K562 (cell line): ENCODE data around the gene MXI1. TPM values are rescaled to one million over a fixed set of nuclear protein-coding genes. Genes with fewer than 3 reads are reported as not detected.

Source experiments
- ATAC-seq: fragments of 200-7000 bp; cut with Tn5 transposase; 3 replicates; pipeline ENCODE4 v1.9.1; 2020; ENCODE audit warnings: moderate library complexity
- BruUV-seq: library from RNA; stranded (reverse); fragments of 400-500 nt; replicated peaks from 2 replicates; lab custom pipeline; 2021; lab: Mats Ljungman, UMichigan
- CTCF ChIA-PET: fragments of 300-600 bp; formaldehyde crosslinking; extraction: SDS; loops from one replicate; lab custom pipeline; 2021; ENCODE audit warnings: low intra/inter-chr PET ratio; lab: Yijun Ruan, JAX
- POLR2A ChIA-PET: fragments of 300-600, 350-650 bp; sonication (Branson Sonifier 250); formaldehyde crosslinking; extraction: SDS; loops from one replicate; lab custom pipeline; 2021; ENCODE audit warnings: antibody characterized with exemption, inconsistent platforms; lab: Yijun Ruan, JAX
- DNase-seq, 4 experiments: peaks; one replicate each; pipeline versions ENCODE4 v3.0.0 to v3.0.0-alpha.2; 2011 to 2018; ENCODE audit warnings: low spot score in 3 of 4, mixed read lengths in 3 of 4; ENCODE audit errors: extremely low read depth in 1 of 4
- FAIRE-seq: peaks from 2 replicates; lab custom pipeline; 2011; peaks lifted over from hg19 to GRCh38; lab: Jason Lieb, UNC
- H2AFZ ChIP-seq: 2 replicates; pipeline ENCODE4 v1.6.0; 2011; ENCODE audit warnings: low read depth, low read length, control low read depth, inconsistent platforms
- H3K27ac ChIP-seq: fragments of 200-600 bp; 3 replicates; pipeline ENCODE4 v1.8.0; 2011; ENCODE audit warnings: low read depth, mild to moderate bottlenecking, control low read depth, inconsistent platforms, low read length, moderate library complexity, mixed read lengths; ENCODE audit errors: extremely low read depth
- H3K27me3 ChIP-seq, 2 experiments: fragments of 300-600 bp in 1 of 2; 2 replicates in 1 of 2; 3 replicates in 1 of 2; pipeline versions ENCODE4 v1.6.0 to v1.8.0; 2011; ENCODE audit warnings: inconsistent platforms in 2 of 2, low read length in 2 of 2, mild to moderate bottlenecking in 1 of 2, mixed read lengths in 1 of 2, moderate library complexity in 1 of 2; ENCODE audit not compliant: control insufficient read depth in 2 of 2, insufficient read depth in 2 of 2
- H3K36me3 ChIP-seq: fragments of 300-600 bp; 3 replicates; pipeline ENCODE4 v1.8.0; 2011; ENCODE audit warnings: mild to moderate bottlenecking, low read length, inconsistent platforms; ENCODE audit not compliant: control insufficient read depth, insufficient read depth
- H3K4me1 ChIP-seq, 2 experiments: fragments of 200-600 bp in 1 of 2; replicated peaks in 1 of 2; 2 replicates in 1 of 2; 3 replicates in 1 of 2; pipeline versions ENCODE4 v1.5.1 to v1.8.0; 2011; ENCODE audit warnings: inconsistent platforms in 2 of 2, low read length in 2 of 2, mild to moderate bottlenecking in 1 of 2, mixed read lengths in 1 of 2, moderate library complexity in 1 of 2; ENCODE audit not compliant: control insufficient read depth in 2 of 2, insufficient read depth in 2 of 2
- H3K4me2 ChIP-seq: 2 replicates; pipeline ENCODE4 v1.6.1; 2011; ENCODE audit warnings: low read length, control low read depth, inconsistent platforms, mixed read lengths; ENCODE audit not compliant: insufficient read depth
- H3K4me3 ChIP-seq: fragments of 200-600 bp; sonication (generic), shearing (Covaris generic); 2 replicates; pipeline ENCODE4 v1.5.1; 2016; ENCODE audit warnings: control low read depth, inconsistent platforms
- H3K79me2 ChIP-seq: fragments of 200-600 bp; 3 replicates; pipeline ENCODE4 v1.8.0; 2011; ENCODE audit warnings: low read length, inconsistent platforms; ENCODE audit not compliant: control insufficient read depth, insufficient read depth
- H3K9ac ChIP-seq, 2 experiments: 2 replicates each; pipeline versions ENCODE4 v1.6.0 to v1.6.1; 2011; ENCODE audit warnings: low read depth in 2 of 2, low read length in 2 of 2, control low read depth in 1 of 2, inconsistent platforms in 1 of 2, mild to moderate bottlenecking in 1 of 2, mixed read lengths in 1 of 2; ENCODE audit not compliant: insufficient read depth in 1 of 2
- H3K9me1 ChIP-seq: one replicate; pipeline ENCODE4 v1.6.0; 2011; ENCODE audit warnings: inconsistent platforms, mild to moderate bottlenecking, low read length, moderate library complexity; ENCODE audit not compliant: control insufficient read depth, insufficient read depth
- H3K9me3 ChIP-seq: replicated peaks from 2 replicates; pipeline ENCODE4 v1.5.1; 2011; ENCODE audit warnings: low read depth, low read length, inconsistent platforms; ENCODE audit not compliant: control insufficient read depth, insufficient read depth
- H4K20me1 ChIP-seq: replicated peaks from 2 replicates; pipeline ENCODE4 v1.6.1; 2011; ENCODE audit warnings: low read length, inconsistent platforms, mixed read lengths; ENCODE audit not compliant: control insufficient read depth, insufficient read depth
- CBFA2T3 ChIP-seq: fragments of 450-650 bp; IDR thresholded peaks from 2 replicates; pipeline ENCODE4 v1.6.1; 2017
- CREBBP ChIP-seq: IDR thresholded peaks from one replicate; pipeline ENCODE4 v1.6.1; 2012; ENCODE audit warnings: low read depth, mild to moderate bottlenecking, control low read depth, inconsistent platforms, low read length
- E2F3 ChIP-seq: fragments of 250-450 bp; sonication (Bioruptor Pico); IDR thresholded peaks from 2 replicates; pipeline ENCODE4 v1.4.0; 2020; ENCODE audit warnings: mild to moderate bottlenecking
- GTF2B ChIP-seq: IDR thresholded peaks from 2 replicates; pipeline ENCODE4 v1.6.1; 2011; ENCODE audit not compliant: insufficient read length; ENCODE audit errors: extremely low read depth
- HINFP ChIP-seq: fragments of 450-650 bp; conservative IDR thresholded peaks from 2 replicates; pipeline ENCODE4 v1.6.1; 2016; ENCODE audit warnings: missing genetic modification characterization, low read depth, mild to moderate bottlenecking, control low read depth, missing compliant biosample characterization
- RAD51 ChIP-seq: fragments of 450-650 bp; IDR thresholded peaks from 2 replicates; pipeline ENCODE4 v1.7.1; 2016; ENCODE audit warnings: low read depth, mild to moderate bottlenecking, borderline replicate concordance
- SMARCA5 ChIP-seq: fragments of 450-650 bp; IDR thresholded peaks from 2 replicates; pipeline ENCODE4 v1.6.1; 2016
- SPI1 ChIP-seq: IDR thresholded peaks from 2 replicates; pipeline ENCODE4 v1.6.1; 2011; ENCODE audit warnings: low read depth, low read length, control low read depth, borderline replicate concordance
- TFE3 ChIP-seq: fragments of 450-650 bp; formaldehyde crosslinking; IDR thresholded peaks from 2 replicates; pipeline ENCODE4 v1.4.0; 2020; ENCODE audit warnings: mild to moderate bottlenecking, mixed read lengths
- ZBTB1 ChIP-seq: sonication (generic); formaldehyde crosslinking; IDR thresholded peaks from 2 replicates; pipeline ENCODE4 v1.8.1; 2023; ENCODE audit warnings: missing genetic modification reagents, low read depth, mild to moderate bottlenecking, borderline replicate concordance
- ZNF57 ChIP-seq: fragments of 450-650 bp; formaldehyde crosslinking; IDR thresholded peaks from 2 replicates; pipeline ENCODE4 v1.4.0; 2020; ENCODE audit warnings: mild to moderate bottlenecking, moderate library complexity
- ZNF639 ChIP-seq, 2 experiments: fragments of 200-800 bp in 1 of 2; sonication (Bioruptor generic) in 1 of 2; sonication (generic) in 1 of 2; formaldehyde crosslinking in 1 of 2; IDR thresholded peaks in 1 of 2; conservative IDR thresholded peaks in 1 of 2; 2 replicates each; pipeline versions ENCODE4 v1.5.0 to v1.6.1; 2016 to 2020; ENCODE audit warnings: missing compliant biosample characterization in 1 of 2, missing genetic modification characterization in 1 of 2, missing genetic modification reagents in 1 of 2
- WGBS: fragments of 100-300 bp; shearing (Covaris generic); methylation state at CpG from one replicate; pipeline ENCODE4 v1.1.6; 2016; ENCODE audit warnings: low coverage, mixed read lengths; ENCODE audit not compliant: insufficient coverage; ENCODE audit errors: missing lambda C conversion rate; 5-methylcytosine and 5-hydroxymethylcytosine counted together
- in situ Hi-C: fragments of 300-500 bp; cut with MboI; formaldehyde crosslinking; loops from 4 replicates; pipeline ENCODE4 v1.15.0; 2018; ENCODE audit warnings: inconsistent platforms, mixed read lengths
- intact Hi-C: fragments of 100-400 bp; cut with micrococcal nuclease; formaldehyde crosslinking; loops from 2 replicates; pipeline ENCODE4 v1.14.2; 2022
- polyA plus RNA-seq, 8 experiments: library from polyadenylated mRNA; depleted of rRNA in 4 of 8; stranded (reverse) in 5 of 8; unstranded in 3 of 8; fragments of >200 nt; fragmentation: Nextera tagmentation in 2 of 8; fragmentation: Illumina TruSeq in 1 of 8; extraction: Ambion mirVana in 2 of 8; extraction: Trizol in 1 of 8; gene quantifications; 2 replicates each; pipeline versions ENCODE4 v1.2.1 to v1.2.3, GENCODE V29; 2011 to 2014; ENCODE audit warnings: inconsistent platforms in 1 of 8, missing spikeins in 1 of 8
- total RNA-seq, 7 experiments: library from RNA; depleted of rRNA in 6 of 7; stranded (reverse); fragments of >200 nt in 6 of 7; fragmentation: Illumina TruSeq in 2 of 7; extraction: Trizol in 2 of 7; gene quantifications; 2 replicates each; pipeline versions ENCODE4 v1.2.1 to v1.2.3, GENCODE V29; 2011 to 2021; ENCODE audit warnings: low replicate concordance in 1 of 7

Gene MXI1
- total and polyA plus RNA-seq, 9 of the 15 experiments (the other 6 are each of a cell fraction or from before 2014, with no cell fraction given), result 9.1 to 23.7 (median 14.8) TPM

- Histone ChIP-seq H3K27ac (no peak overlapping the region), H3K27me3 (peaks cover 0 to 12% of the 10 kb centered on the region in 2 experiments; a peak in 2 of 5 replicates), H3K79me2 (no peaks in the 10 kb centered on the region), H3K9me1 (no peaks in the 10 kb centered on the region), H3K4me2 (no peak overlapping the region), H4K20me1 (no peaks in the 10 kb centered on the region)
- no peak for FAIRE-seq
- CTCF ChIA-PET, result no interaction called here
- intact Hi-C loops, result no loop called here
- POLR2A ChIA-PET, result interaction anchor here (1.2 kb wide), 1 partner anchor 11 kb away, joined by 4 read pairs; no protein-coding TSS in a partner anchor
- TF ChIP-seq CBFA2T3, result no peak
- no peak for TF ChIP-seq GTF2B
- no peak for TF ChIP-seq E2F3 (CRISPR knock-in tag)
- no peak for TF ChIP-seq ZBTB1 (CRISPR knock-in tag)
- TF ChIP-seq TFE3, result no peak
- no peak for TF ChIP-seq ZNF57 (CRISPR knock-in tag)
- TF ChIP-seq RAD51, result no peak
- TF ChIP-seq HINFP, result no peak
- TF ChIP-seq CREBBP, result no peak
- TF ChIP-seq SPI1, result no peak
- no peak for TF ChIP-seq SMARCA5
- TF ChIP-seq ZNF639 (CRISPR knock-in tag; conservative IDR thresholded peaks at IDR 0.05 in 1 of 2, IDR thresholded peaks at IDR 0.05 in 1 of 2), result no peak
- TF ChIP-seq, all 486 proteins: peak for 0
- H3K4me3 ChIP-seq, result no peak overlapping the region
- DNase-seq, result no peak
- in situ Hi-C loops, result no loop called here
- no TSS peak for BruUV-seq
- no peaks in the 10 kb centered on the region; a peak in 2 of 5 replicates for H3K4me1 ChIP-seq
- 40% methylated on average over 10 of the region's 11 CpGs for WGBS
- no peaks in the 10 kb centered on the region for H3K9me3 ChIP-seq
- H3K9ac ChIP-seq, result no peak overlapping the region; a peak in 1 of 4 replicates
- no peaks in the 10 kb centered on the region for H3K36me3 ChIP-seq
- H2AFZ ChIP-seq, result no peak overlapping the region
- ATAC-seq, result no peak
Measured at GRCh38 chr10:110158051-110159005, 49.1 kb upstream of the MXI1 start.
